RPMI7951 (cell line): Measurements from ENCODE around the gene ANKRD36C. TPM values are rescaled to one million over a fixed set of nuclear protein-coding genes. Genes with fewer than 3 reads are reported as not detected.
A peak's percentile ranks its signal among the peaks of the same experiment; 100 is the strongest.
"Not testable (repeated sequence)": the region's sequence is repeated elsewhere in the genome, so short reads cannot be mapped to it uniquely, and the experiment has no call there.

Experiments used
- DNase-seq: peaks from one replicate; pipeline ENCODE4 v3.0.0-alpha.2; 2012; ENCODE audit warnings: low read depth
- total RNA-seq: library from RNA; depleted of rRNA; stranded (reverse); fragments of >200 nt; shearing (Covaris generic); gene quantifications from 2 replicates; pipeline ENCODE4 v1.2.3, GENCODE V29; 2014

Gene ANKRD36C
- total RNA-seq, 1 experiment from 2014 or later, result 14.3 TPM

GRCh38 chr2:96006248-96006647, 14.6 kb upstream of the ANKRD36C start:
- not testable (repeated sequence) for DNase-seq

GRCh38 chr2:95992520-95993272, 1.1 kb upstream of the ANKRD36C start:
- DNase-seq, result peak; percentile 60

GRCh38 chr2:95992102-95992501, 478 bp upstream of the ANKRD36C start:
- DNase-seq, result not testable (repeated sequence)

- DNase-seq, result not testable (repeated sequence)
Observed at GRCh38 chr2:95990884-95991283, 740 bp downstream of the ANKRD36C start.

- DNase-seq, result not testable (repeated sequence)
Observed at GRCh38 chr2:95951662-95952061, 40.0 kb downstream of the ANKRD36C start.

GRCh38 chr2:95948039-95948438, 43.6 kb downstream of the ANKRD36C start:
- DNase-seq, result not testable (repeated sequence)

GRCh38 chr2:95939947-95940346, 51.7 kb downstream of the ANKRD36C start:
- DNase-seq, result not testable (repeated sequence)

GRCh38 chr2:95930740-95931139, 60.9 kb downstream of the ANKRD36C start:
- DNase-seq, result not testable (repeated sequence)

GRCh38 chr2:95917007-95917406, 74.6 kb downstream of the ANKRD36C start:
- DNase-seq, result not testable (repeated sequence)

- not testable (repeated sequence) for DNase-seq
Observed at GRCh38 chr2:95915131-95915530, 76.5 kb downstream of the ANKRD36C start.

- DNase-seq, result peak; percentile 33
Observed at GRCh38 chr2:95911431-95911830, 80.2 kb downstream of the ANKRD36C start.

GRCh38 chr2:95894443-95894842, 97.2 kb downstream of the ANKRD36C start:
- DNase-seq, result not testable (repeated sequence)

- not testable (repeated sequence) for DNase-seq
Observed at GRCh38 chr2:95867929-95868328, 123.7 kb downstream of the ANKRD36C start.

- DNase-seq, result not testable (repeated sequence)
Observed at GRCh38 chr2:95867047-95867677, 124.5 kb downstream of the ANKRD36C start.

- DNase-seq, result not testable (repeated sequence)
Observed at GRCh38 chr2:95862121-95862520, 129.5 kb downstream of the ANKRD36C start.

- DNase-seq, result no peak
Observed at GRCh38 chr2:95836151-95836550, 155.5 kb downstream of the ANKRD36C start.

- not testable (repeated sequence) for DNase-seq
Observed at GRCh38 chr2:95834077-95835013, 157.3 kb downstream of the ANKRD36C start.

GRCh38 chr2:95824218-95824617, 167.4 kb downstream of the ANKRD36C start:
- not testable (repeated sequence) for DNase-seq

- not testable (repeated sequence) for DNase-seq
Observed at GRCh38 chr2:95817521-95817920, 174.1 kb downstream of the ANKRD36C start.

GRCh38 chr2:95813311-95813710, 178.3 kb downstream of the ANKRD36C start:
- DNase-seq, result not testable (repeated sequence)

GRCh38 chr2:95799892-95800291, 191.7 kb downstream of the ANKRD36C start:
- DNase-seq, result no peak
